ENCODE results near the gene MIXL1.

The MIXL1 gene

DNA sequence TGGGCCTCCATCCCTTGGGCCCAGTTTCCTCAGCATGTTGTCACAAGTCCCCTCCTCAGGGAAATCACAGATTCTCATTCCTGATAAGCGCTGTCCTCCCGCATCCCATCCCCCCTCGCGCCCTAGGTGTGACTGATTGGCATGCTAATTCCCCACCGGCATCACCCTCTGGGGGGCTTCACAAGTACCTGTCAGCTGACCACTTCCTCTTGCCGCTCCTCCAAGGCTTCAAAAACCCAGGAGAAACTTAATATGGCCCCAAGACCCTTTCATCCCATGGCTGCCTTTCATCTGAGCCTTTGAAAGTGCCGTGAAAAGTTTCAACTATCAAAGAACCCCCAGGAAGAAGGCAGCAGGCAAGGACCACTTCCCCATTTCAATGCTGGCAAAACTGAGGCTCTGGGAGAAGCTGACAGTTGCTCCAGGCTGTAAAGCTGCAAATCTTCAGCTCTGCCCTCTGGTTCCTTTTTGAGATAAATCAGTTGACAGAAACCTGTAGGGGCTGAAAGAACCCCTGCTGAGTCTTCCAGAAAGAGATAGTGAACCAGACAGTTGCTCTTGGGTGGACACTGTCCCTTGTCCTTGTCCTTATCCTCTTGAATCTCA is 12.8 kb upstream of the MIXL1 start:
- no peaks in the 10 kb centered on the region for H3K9me3 ChIP-seq (ENCODE audit: severe bottlenecking)
- no peaks in the 10 kb centered on the region for H3K27me3 ChIP-seq (ENCODE audit: insufficient read depth, low read depth, severe bottlenecking)
- no peak for DNase-seq
- TF ChIP-seq, protein P1, sequence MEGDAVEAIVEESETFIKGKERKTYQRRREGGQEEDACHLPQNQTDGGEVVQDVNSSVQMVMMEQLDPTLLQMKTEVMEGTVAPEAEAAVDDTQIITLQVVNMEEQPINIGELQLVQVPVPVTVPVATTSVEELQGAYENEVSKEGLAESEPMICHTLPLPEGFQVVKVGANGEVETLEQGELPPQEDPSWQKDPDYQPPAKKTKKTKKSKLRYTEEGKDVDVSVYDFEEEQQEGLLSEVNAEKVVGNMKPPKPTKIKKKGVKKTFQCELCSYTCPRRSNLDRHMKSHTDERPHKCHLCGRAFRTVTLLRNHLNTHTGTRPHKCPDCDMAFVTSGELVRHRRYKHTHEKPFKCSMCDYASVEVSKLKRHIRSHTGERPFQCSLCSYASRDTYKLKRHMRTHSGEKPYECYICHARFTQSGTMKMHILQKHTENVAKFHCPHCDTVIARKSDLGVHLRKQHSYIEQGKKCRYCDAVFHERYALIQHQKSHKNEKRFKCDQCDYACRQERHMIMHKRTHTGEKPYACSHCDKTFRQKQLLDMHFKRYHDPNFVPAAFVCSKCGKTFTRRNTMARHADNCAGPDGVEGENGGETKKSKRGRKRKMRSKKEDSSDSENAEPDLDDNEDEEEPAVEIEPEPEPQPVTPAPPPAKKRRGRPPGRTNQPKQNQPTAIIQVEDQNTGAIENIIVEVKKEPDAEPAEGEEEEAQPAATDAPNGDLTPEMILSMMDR (IDR thresholded peaks at IDR 0.05; ENCODE audit: low read depth, low read length): no peak
- H3K4me3 ChIP-seq (ENCODE audit: low read depth, low read length): no peak overlapping the region
- no peaks in the 10 kb centered on the region for H3K36me3 ChIP-seq
- no peak overlapping the region for H3K27ac ChIP-seq

DNA sequence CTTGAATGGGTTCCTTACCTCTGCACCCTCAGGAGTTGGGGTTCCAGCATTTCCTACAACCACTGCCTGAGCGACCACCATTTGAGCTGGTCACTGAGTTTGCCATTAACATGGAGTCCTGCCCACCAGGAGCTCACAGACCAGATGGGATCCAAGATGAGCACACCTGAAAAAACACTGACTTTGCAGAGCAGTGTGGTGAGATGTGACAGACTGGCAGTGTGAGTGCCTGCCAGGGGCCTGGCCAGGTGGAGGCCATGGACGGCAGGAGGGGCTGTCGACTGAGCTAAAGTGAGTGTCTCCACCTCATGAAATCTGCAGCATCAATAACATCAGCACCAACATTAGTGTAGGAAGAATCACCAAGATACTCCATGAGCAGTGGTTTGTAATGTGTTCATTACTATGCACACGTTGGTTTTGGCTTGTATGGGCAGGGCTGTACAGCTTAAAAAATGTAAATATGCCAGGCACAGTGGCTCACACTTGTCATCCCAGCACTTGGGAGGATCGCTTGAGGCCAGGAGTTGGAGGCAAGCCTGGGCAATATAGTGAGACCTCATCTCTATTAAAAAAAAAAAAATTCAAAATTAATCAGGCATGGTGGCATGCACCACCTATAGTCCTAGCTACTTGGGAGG is 12.2 kb upstream of the MIXL1 start:
- Histone ChIP-seq H3K4me3 (ENCODE audit: low read depth, low read length) (no peak overlapping the region), H3K9me3 (ENCODE audit: severe bottlenecking) (no peaks in the 10 kb centered on the region), H3K27me3 (ENCODE audit: insufficient read depth, low read depth, severe bottlenecking) (no peaks in the 10 kb centered on the region), H3K36me3 (no peaks in the 10 kb centered on the region), H3K27ac (no peak overlapping the region)
- TF ChIP-seq, protein P1 (IDR thresholded peaks at IDR 0.05; ENCODE audit: low read depth, low read length): no peak
- DNase-seq: no peak

DNA sequence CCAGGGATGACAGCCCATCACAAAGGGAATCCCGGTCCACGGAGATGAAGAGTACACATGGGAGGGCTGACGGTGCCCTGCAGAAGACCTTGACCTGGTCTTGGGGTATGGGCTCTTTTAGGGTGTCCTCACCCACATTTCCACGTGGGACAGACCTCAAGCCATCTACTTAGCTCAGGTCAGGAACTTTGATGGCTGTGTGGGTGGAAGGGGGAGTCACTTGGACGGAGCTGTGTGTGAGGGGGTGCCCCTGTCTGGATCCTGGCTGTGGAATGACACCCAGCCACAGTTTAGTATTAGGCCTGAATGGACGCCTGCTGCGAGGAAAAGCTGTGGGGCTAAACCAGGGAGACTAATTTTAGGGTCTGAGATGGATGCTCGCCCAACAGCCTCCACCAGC is 10.9 kb upstream of the MIXL1 start:
- TF ChIP-seq, protein P1 (IDR thresholded peaks at IDR 0.05; ENCODE audit: low read depth, low read length): no peak
- no peaks in the 10 kb centered on the region for H3K27me3 ChIP-seq (ENCODE audit: insufficient read depth, low read depth, severe bottlenecking)
- no peak for DNase-seq

DNA sequence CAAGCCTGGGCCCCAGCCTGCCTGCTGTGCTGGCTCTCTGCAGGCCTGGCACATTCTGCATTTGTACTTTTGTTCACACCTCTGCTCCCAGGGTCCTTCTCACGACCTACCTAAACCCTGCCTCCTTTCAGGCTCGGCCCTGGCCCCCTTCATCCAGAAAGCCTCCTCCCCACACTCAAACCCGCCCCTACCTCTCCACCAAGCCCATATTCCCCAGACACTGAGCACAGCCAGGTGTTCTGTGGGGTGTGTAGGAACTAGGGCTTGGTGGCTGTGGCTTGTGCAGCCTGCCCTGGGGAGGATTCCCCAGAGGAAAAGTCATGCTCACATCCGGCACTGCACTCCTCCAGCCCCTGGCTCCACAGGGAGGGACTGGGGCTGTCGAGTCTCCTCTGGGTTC is 8.2 kb upstream of the MIXL1 start:
- no peak overlapping the region for H3K4me3 ChIP-seq (ENCODE audit: low read depth, low read length)
- DNase-seq: no peak
- TF ChIP-seq, protein P1 (IDR thresholded peaks at IDR 0.05; ENCODE audit: low read depth, low read length): no peak
- H3K36me3 ChIP-seq: no peaks in the 10 kb centered on the region
- H3K27ac ChIP-seq: no peak overlapping the region
- no peaks in the 10 kb centered on the region for H3K27me3 ChIP-seq (ENCODE audit: insufficient read depth, low read depth, severe bottlenecking)
- no peaks in the 10 kb centered on the region for H3K9me3 ChIP-seq (ENCODE audit: severe bottlenecking)

More for the DNA sequence above, 10.9 kb upstream of the MIXL1 start:
- no peak overlapping the region for H3K27ac ChIP-seq
- no peaks in the 10 kb centered on the region for H3K9me3 ChIP-seq (ENCODE audit: severe bottlenecking)
- H3K36me3 ChIP-seq: no peaks in the 10 kb centered on the region
- H3K4me3 ChIP-seq (ENCODE audit: low read depth, low read length): no peak overlapping the region

DNA sequence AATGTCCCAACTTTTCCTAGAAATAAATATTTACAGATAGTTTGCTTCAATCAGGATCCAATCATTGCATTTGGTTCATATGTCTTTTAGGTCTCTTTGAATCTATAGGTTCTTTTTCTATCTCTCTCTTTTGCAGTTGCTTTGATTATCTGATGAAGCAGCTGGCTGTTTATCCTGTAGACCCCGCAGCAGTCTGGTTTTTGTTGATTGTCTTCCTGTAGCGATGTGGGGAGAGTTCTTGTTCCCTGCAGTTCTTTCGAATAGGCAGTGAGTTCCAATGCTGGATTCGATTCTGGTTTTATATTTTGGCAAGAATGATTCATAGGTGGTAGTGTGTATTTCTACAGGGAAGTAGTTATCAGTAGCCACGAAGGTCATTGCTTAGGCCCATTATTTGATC is 7.4 kb upstream of the MIXL1 start:
- TF ChIP-seq, protein P1 (IDR thresholded peaks at IDR 0.05; ENCODE audit: low read depth, low read length): no peak
- Histone ChIP-seq H3K36me3 (no peaks in the 10 kb centered on the region), H3K4me3 (ENCODE audit: low read depth, low read length) (no peak overlapping the region), H3K27ac (no peak overlapping the region), H3K27me3 (ENCODE audit: insufficient read depth, low read depth, severe bottlenecking) (no peaks in the 10 kb centered on the region), H3K9me3 (ENCODE audit: severe bottlenecking) (no peaks in the 10 kb centered on the region)
- no peak for DNase-seq

DNA sequence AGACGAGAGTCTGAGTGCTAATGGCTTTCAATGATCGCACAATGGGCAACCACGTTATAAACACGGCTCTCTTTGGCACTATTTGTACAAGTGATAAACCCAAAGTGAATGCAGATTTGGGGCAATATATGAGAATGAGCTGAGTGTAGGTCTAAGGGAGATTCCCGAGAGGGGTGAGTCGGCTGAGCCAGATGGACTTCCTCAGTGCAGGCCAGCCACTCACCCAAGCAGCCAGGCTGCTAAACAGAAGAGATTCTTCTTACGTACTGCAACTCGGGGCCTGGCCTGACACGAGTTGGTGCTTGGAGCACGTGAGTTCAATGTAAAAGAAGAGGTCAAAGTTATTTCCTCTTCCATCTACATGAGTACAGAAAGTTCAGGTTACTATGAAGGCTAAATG is 6.2 kb upstream of the MIXL1 start:
- Histone ChIP-seq H3K36me3 (no peaks in the 10 kb centered on the region), H3K27ac (no peak overlapping the region), H3K27me3 (ENCODE audit: insufficient read depth, low read depth, severe bottlenecking) (no peaks in the 10 kb centered on the region), H3K9me3 (ENCODE audit: severe bottlenecking) (no peaks in the 10 kb centered on the region), H3K4me3 (ENCODE audit: low read depth, low read length) (no peak overlapping the region)
- TF ChIP-seq, protein P1 (IDR thresholded peaks at IDR 0.05; ENCODE audit: low read depth, low read length): no peak
- DNase-seq: no peak

Measured in WERI-Rb-1 (cell line).